Amygdala (tissue), 56 donors: ENCODE results near the gene GALNT1.

Source experiments
- DNase-seq, 56 donors: peaks; one replicate each; lab custom pipeline; 2025; lab: John Stamatoyannopoulos, UW

The GALNT1 gene

GRCh38 chr18:35662293-35663062 lies 80.9 kb downstream of the GALNT1 start:
- no peak for DNase-seq

- DNase-seq = no peak
Observed at GRCh38 chr18:35671966-35672603, 90.5 kb downstream of the GALNT1 start.

GRCh38 chr18:35672897-35673296 lies 91.4 kb downstream of the GALNT1 start:
- DNase-seq = peak in 1 of 56 donors; percentile 8

GRCh38 chr18:35673682-35674081 lies 92.1 kb downstream of the GALNT1 start:
- DNase-seq = no peak

- DNase-seq = no peak
Observed at GRCh38 chr18:35680139-35680551, 98.6 kb downstream of the GALNT1 start.

- DNase-seq = no peak
Observed at GRCh38 chr18:35682281-35682867, 100.8 kb downstream of the GALNT1 start.

- DNase-seq = no peak
Observed at GRCh38 chr18:35683021-35683420, 101.5 kb downstream of the GALNT1 start.

GRCh38 chr18:35688757-35689156 lies 107.2 kb downstream of the GALNT1 start:
- DNase-seq = no peak

GRCh38 chr18:35689728-35690127 lies 108.2 kb downstream of the GALNT1 start:
- no peak for DNase-seq

GRCh38 chr18:35691625-35692024 lies 110.1 kb downstream of the GALNT1 start:
- no peak for DNase-seq

- DNase-seq = no peak
Observed at GRCh38 chr18:35692866-35693265, 111.3 kb downstream of the GALNT1 start.

- DNase-seq = no peak
Observed at GRCh38 chr18:35693829-35694228, 112.3 kb downstream of the GALNT1 start.

- no peak for DNase-seq
Observed at GRCh38 chr18:35694808-35695207, 113.3 kb downstream of the GALNT1 start.

GRCh38 chr18:35695384-35695783 lies 113.8 kb downstream of the GALNT1 start:
- DNase-seq = peak in 1 of 56 donors; percentile 42

- DNase-seq = peak in 54 of 56 donors; percentile 12 to 95 (median 72)
Observed at GRCh38 chr18:35695803-35696202, 114.3 kb downstream of the GALNT1 start.

GRCh38 chr18:35696307-35696706 lies 114.8 kb downstream of the GALNT1 start:
- DNase-seq = no peak

GRCh38 chr18:35697869-35698268 lies 116.3 kb downstream of the GALNT1 start:
- DNase-seq = no peak

- DNase-seq = no peak
Observed at GRCh38 chr18:35703043-35703688, 121.6 kb downstream of the GALNT1 start.

GRCh38 chr18:35705988-35706387 lies 124.4 kb downstream of the GALNT1 start:
- no peak for DNase-seq

- no peak for DNase-seq
Observed at GRCh38 chr18:35707247-35707646, 125.7 kb downstream of the GALNT1 start.

GRCh38 chr18:35707674-35708073 lies 126.1 kb downstream of the GALNT1 start:
- peak in 5 of 56 donors; percentile 0 to 26 (median 8) for DNase-seq
